GM19395 (cell line): ENCODE data around the gene RBFA.

ENCODE experiments used
- ATAC-seq: cut with Tn5 transposase; IDR thresholded peaks from one replicate; pipeline ENCODE4 v1.9.1; 2021; ENCODE audit warnings: mild to moderate bottlenecking, moderate library complexity; ENCODE audit not compliant: unreplicated experiment

The RBFA gene

GRCh38 chr18:80070825-80071224, 36.6 kb downstream of the RBFA start:
- ATAC-seq, result no peak

DNA sequence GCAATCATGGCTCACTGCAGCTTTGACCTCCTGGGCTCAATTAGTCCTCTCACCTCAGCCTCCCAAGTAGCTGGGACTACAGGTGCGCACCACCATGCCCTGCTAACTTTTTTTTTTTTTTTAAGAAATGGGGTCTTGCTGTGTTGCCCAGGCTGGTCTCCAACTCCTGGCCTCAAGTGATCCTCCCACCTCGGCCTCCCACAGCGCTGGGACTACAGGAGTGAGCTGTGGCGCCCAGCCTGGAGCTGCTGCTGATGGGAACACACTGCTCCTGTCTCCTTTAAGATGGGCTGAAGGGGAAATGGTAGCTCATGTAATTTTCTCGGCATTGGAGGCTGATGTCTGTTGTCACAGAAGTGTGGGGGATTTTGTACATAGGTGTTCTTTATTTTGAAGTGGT, 39.9 kb downstream of the RBFA start:
- ATAC-seq, result no peak

DNA sequence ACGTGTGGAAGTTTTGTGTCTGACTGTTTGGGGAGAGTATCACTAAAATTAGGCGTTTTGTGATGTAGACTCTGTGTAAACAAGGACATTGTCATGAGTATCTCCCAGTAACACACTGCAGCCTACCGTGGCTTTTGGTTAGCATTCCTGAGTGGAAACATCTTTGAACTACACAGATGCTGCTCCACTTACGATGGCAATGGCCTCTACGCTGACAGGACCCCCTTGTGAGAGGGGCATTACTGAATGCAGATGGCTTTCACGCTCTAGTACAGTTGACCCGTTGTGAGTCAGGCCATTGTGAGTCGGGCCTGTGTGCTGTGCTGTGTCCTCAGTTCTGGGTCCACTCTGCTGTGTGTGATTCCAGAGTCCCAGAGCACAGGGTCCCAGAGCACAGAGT, 40.5 kb downstream of the RBFA start:
- no peak for ATAC-seq

DNA sequence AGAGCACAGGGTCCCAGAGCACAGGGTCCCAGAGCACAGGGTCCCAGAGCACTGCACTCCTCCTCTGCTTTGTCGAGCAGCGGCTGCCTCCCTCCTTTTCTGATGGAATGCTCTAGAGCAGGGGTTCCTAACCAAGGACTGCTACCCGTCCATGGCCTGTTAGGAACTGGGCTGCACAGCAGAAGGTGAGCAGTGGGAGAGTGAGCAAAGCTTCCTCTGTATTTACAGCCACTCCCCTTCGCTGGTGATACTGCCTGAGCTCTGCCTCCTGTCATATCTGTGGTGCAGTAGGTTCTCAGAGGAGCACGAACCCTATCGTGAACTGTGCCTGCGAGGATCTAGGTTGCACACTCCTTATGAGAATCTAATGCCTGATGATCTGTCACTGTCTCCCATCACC, 41.7 kb downstream of the RBFA start:
- no peak for ATAC-seq

- ATAC-seq, result no peak
These were observed 42.1 kb downstream of the RBFA start for GRCh38 chr18:80076379-80076778.

DNA sequence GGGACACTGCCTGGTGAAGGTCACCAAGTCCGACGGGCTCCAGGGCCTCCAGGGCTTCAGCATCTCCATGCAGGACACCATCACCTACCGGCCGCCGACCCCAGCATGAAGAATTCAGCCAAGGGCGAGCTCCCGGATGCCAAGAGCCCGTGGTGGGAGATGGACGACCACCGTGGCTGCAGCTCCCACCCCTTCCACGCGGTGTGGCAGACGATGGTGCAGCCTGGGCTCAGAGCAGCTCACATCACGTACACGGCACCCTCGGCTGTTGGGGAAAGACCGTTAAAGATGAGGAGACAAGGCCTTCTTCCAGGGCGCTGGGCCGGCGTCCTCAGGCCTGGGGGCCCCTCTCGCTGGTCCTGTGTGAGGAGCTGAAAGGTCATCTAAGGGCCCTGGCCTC, 43.6 kb downstream of the RBFA start:
- ATAC-seq, result no peak
